ENCODE data around the gene TRAFD1.

DNA sequence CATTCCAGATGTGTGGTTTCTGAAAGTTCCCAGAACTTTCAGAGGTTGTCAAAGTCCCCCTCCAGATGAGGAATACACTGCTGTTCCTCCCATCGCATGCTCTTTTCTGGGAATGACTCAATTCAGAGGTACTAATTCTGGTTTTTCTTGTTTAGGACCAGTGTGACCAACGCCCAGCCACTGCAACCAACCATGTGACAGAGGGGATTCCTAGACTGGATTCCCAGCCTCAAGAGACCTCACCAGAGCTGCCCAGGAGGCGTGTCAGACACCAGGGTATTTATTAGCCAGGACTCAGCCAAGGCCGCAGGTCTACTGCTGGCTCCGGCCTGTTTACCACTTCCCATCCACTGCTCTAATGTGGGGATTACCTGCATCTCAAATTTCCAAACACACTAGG is 24.2 kb downstream of the TRAFD1 start:
- no peak for TF ChIP-seq POLR2AphosphoS5 (IDR thresholded peaks at IDR 0.05; ENCODE audit: low read depth)
- TF ChIP-seq, protein P1, sequence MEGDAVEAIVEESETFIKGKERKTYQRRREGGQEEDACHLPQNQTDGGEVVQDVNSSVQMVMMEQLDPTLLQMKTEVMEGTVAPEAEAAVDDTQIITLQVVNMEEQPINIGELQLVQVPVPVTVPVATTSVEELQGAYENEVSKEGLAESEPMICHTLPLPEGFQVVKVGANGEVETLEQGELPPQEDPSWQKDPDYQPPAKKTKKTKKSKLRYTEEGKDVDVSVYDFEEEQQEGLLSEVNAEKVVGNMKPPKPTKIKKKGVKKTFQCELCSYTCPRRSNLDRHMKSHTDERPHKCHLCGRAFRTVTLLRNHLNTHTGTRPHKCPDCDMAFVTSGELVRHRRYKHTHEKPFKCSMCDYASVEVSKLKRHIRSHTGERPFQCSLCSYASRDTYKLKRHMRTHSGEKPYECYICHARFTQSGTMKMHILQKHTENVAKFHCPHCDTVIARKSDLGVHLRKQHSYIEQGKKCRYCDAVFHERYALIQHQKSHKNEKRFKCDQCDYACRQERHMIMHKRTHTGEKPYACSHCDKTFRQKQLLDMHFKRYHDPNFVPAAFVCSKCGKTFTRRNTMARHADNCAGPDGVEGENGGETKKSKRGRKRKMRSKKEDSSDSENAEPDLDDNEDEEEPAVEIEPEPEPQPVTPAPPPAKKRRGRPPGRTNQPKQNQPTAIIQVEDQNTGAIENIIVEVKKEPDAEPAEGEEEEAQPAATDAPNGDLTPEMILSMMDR (conservative IDR thresholded peaks at IDR 0.05; ENCODE audit: low read depth in 2 of 2): no peak
- TF ChIP-seq NANOG (IDR thresholded peaks at IDR 0.05; ENCODE audit: borderline replicate concordance): no peak
- TF ChIP-seq EZH2phosphoT487 (IDR thresholded peaks at IDR 0.05; ENCODE audit: unreplicated experiment): no peak
- TF ChIP-seq, protein P2, sequence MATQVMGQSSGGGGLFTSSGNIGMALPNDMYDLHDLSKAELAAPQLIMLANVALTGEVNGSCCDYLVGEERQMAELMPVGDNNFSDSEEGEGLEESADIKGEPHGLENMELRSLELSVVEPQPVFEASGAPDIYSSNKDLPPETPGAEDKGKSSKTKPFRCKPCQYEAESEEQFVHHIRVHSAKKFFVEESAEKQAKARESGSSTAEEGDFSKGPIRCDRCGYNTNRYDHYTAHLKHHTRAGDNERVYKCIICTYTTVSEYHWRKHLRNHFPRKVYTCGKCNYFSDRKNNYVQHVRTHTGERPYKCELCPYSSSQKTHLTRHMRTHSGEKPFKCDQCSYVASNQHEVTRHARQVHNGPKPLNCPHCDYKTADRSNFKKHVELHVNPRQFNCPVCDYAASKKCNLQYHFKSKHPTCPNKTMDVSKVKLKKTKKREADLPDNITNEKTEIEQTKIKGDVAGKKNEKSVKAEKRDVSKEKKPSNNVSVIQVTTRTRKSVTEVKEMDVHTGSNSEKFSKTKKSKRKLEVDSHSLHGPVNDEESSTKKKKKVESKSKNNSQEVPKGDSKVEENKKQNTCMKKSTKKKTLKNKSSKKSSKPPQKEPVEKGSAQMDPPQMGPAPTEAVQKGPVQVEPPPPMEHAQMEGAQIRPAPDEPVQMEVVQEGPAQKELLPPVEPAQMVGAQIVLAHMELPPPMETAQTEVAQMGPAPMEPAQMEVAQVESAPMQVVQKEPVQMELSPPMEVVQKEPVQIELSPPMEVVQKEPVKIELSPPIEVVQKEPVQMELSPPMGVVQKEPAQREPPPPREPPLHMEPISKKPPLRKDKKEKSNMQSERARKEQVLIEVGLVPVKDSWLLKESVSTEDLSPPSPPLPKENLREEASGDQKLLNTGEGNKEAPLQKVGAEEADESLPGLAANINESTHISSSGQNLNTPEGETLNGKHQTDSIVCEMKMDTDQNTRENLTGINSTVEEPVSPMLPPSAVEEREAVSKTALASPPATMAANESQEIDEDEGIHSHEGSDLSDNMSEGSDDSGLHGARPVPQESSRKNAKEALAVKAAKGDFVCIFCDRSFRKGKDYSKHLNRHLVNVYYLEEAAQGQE (IDR thresholded peaks at IDR 0.05; ENCODE audit: unreplicated experiment): no peak
- no peak for TF ChIP-seq CREB1 (CRISPR knock-in tag; IDR thresholded peaks at IDR 0.05; ENCODE audit: low read depth)
- TF ChIP-seq JUNB (IDR thresholded peaks at IDR 0.05; ENCODE audit: unreplicated experiment): no peak
